Measurements from ENCODE around the gene KDM4E. TPM values are rescaled to one million over a fixed set of nuclear protein-coding genes. Genes with fewer than 3 reads are reported as not detected.
"Not testable (repeated sequence)": the region's sequence is repeated elsewhere in the genome, so short reads cannot be mapped to it uniquely, and the experiment has no call there.

Gene KDM4E
- total and polyA plus RNA-seq, 7 experiments from 2014 or later, result not detected

DNA sequence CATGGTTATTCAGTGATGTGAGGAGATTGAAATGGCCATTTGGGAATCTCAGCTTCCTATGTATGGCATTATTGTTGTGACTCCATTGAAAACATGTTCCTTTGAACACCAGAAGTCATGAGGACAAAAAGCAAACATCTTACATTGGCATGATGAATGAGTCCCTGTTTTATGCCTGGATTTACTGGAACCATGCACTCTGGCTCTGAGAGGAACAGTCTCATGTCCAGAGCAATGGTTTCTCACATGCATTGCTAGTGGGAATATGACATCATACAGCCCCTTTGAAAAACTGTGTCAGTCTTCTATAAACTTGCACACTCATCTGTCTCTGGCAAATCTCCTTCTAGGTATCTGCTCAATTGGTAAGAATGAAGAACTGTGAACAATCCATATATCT, 20.8 kb downstream of the KDM4E start:
- Histone ChIP-seq H3K4me3 (ENCODE audit: low read length) (no peak overlapping the region), H3K27ac (ENCODE audit: low read depth, low read length) (no peak overlapping the region), H3K27me3 (ENCODE audit: control insufficient read depth in 2 of 2, insufficient read depth in 2 of 2, low read length in 2 of 2) (no peaks in the 10 kb centered on the region), H3K9me3 (ENCODE audit: control insufficient read depth in 2 of 3, low read length in 3 of 3) (no peaks in the 10 kb centered on the region), H3K4me1 (ENCODE audit: control insufficient read depth in 2 of 2, insufficient read depth in 2 of 2, low read length in 2 of 2) (no peaks in the 10 kb centered on the region), H3K36me3 (ENCODE audit: control insufficient read depth in 2 of 3, insufficient read depth in 3 of 3, low read length in 3 of 3) (no peaks in the 10 kb centered on the region)
- H3K36me3 Mint-ChIP-seq, result no peaks in the 10 kb centered on the region
- H3K27me3 Mint-ChIP-seq, result peaks cover 28 to 53% (median 37%) of the 10 kb centered on the region in 5 donors
- POLR2A ChIA-PET, result no interaction called here
- ATAC-seq (no peak), DNase-seq (no peak)
- no peak overlapping the region for H3K4me3 Mint-ChIP-seq
- intact Hi-C loops (cut with micrococcal nuclease), result no loop called here
- CTCF ChIA-PET, result no interaction called here
- H3K9me3 Mint-ChIP-seq, result peaks cover 0 to 2% (median 0%) of the 10 kb centered on the region in 11 donors
- H3K27ac Mint-ChIP-seq, result no peak overlapping the region
- no peaks in the 10 kb centered on the region for H3K4me1 Mint-ChIP-seq

DNA sequence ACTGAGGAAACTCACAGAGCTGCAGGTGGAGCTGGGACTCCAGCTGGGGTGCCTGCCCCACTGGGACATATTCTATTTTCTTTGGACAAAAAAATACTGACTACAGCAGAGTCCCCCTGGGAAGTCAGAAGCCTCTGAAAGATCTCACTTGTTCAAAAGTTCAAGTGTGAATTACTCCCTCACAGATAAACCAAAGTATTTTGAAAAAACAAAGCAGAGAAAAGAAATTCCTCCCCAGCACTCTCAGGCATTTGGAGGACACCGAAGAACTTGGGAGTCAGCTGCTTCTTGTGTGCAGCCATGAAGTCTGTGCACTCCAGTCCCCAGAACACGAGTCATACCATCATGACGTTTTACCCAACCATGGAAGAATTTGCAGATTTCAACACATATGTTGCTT, 24.1 kb downstream of the KDM4E start, which contains the start of gene KDM4F:
KDM4F (plus strand) TSS at position 301 of the 400 bp plus-strand sequence.
- H3K27me3 Mint-ChIP-seq, result peaks cover 23 to 53% (median 42%) of the 10 kb centered on the region in 5 donors
- H3K4me3 ChIP-seq (ENCODE audit: low read length); ATAC-seq; H3K36me3 ChIP-seq (ENCODE audit: control insufficient read depth in 2 of 3, insufficient read depth in 3 of 3, low read length in 3 of 3); H3K27ac ChIP-seq (ENCODE audit: low read depth, low read length); H3K36me3 Mint-ChIP-seq; H3K4me3 Mint-ChIP-seq; H3K27me3 ChIP-seq (ENCODE audit: control insufficient read depth in 2 of 2, insufficient read depth in 2 of 2, low read length in 2 of 2); H3K9me3 Mint-ChIP-seq; H3K27ac Mint-ChIP-seq; POLR2A ChIA-PET; intact Hi-C loops (cut with micrococcal nuclease); H3K9me3 ChIP-seq (ENCODE audit: control insufficient read depth in 2 of 3, low read length in 3 of 3); H3K4me1 ChIP-seq (ENCODE audit: control insufficient read depth in 2 of 2, insufficient read depth in 2 of 2, low read length in 2 of 2); DNase-seq; H3K4me1 Mint-ChIP-seq: not testable (repeated sequence)
- CTCF ChIA-PET, result interaction anchor here (0.7 kb wide), 1 partner anchor 39 kb away, joined by 3 read pairs; no protein-coding TSS in a partner anchor

DNA sequence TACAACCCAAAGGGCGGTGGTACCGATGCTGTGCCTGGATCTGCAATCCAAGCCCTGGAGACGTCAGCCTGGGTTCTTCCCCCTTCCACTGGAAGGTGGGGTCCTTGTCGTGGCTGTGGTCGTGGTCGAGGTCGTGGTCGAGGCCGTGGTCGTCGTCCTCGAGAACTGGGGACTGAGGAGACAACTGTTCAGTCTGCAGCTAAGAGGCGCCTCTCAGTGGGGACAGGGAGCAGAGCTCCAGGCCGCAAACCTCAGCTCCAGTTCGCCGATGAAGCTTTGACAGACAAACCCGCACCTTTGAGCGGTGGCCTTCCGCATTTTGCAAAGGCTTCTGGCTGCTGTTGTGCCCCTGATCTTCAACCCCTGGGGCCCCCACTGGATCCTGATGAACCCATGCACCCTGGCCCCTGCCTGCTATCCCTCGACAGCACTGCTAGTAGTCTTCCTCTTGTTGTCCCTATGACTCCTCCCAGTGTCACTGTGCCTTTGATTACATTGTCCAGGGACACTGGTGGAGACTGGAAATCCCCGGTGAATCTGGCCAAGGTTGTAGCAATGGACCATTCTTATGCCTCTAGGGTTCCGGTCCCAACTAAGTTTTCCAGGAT, 25.6 kb downstream of the KDM4E start:
- DNase-seq, result no peak
- no peak overlapping the region for H3K4me3 ChIP-seq (ENCODE audit: low read length)
- H3K9me3 ChIP-seq (ENCODE audit: control insufficient read depth in 2 of 3, low read length in 3 of 3), result no peaks in the 10 kb centered on the region
- H3K36me3 ChIP-seq (ENCODE audit: control insufficient read depth in 2 of 3, insufficient read depth in 3 of 3, low read length in 3 of 3), result peaks cover 0 to 2% (median 0%) of the 10 kb centered on the region in 3 experiments
- H3K9me3 Mint-ChIP-seq, result peaks cover 0 to 2% (median 0%) of the 10 kb centered on the region in 11 donors
- H3K4me1 ChIP-seq (ENCODE audit: control insufficient read depth in 2 of 2, insufficient read depth in 2 of 2, low read length in 2 of 2), result no peaks in the 10 kb centered on the region
- no peak overlapping the region for H3K4me3 Mint-ChIP-seq
- POLR2A ChIA-PET, result no interaction called here
- CTCF ChIA-PET, result no interaction called here
- no peak for ATAC-seq
- no peaks in the 10 kb centered on the region for H3K27me3 ChIP-seq (ENCODE audit: control insufficient read depth in 2 of 2, insufficient read depth in 2 of 2, low read length in 2 of 2)
- H3K4me1 Mint-ChIP-seq, result no peaks in the 10 kb centered on the region
- H3K27ac ChIP-seq (ENCODE audit: low read depth, low read length), result no peak overlapping the region
- H3K27ac Mint-ChIP-seq, result no peak overlapping the region
- peaks cover 29 to 54% (median 40%) of the 10 kb centered on the region in 5 donors for H3K27me3 Mint-ChIP-seq
- H3K36me3 Mint-ChIP-seq, result no peaks in the 10 kb centered on the region
- intact Hi-C loops (cut with micrococcal nuclease), result no loop called here

DNA sequence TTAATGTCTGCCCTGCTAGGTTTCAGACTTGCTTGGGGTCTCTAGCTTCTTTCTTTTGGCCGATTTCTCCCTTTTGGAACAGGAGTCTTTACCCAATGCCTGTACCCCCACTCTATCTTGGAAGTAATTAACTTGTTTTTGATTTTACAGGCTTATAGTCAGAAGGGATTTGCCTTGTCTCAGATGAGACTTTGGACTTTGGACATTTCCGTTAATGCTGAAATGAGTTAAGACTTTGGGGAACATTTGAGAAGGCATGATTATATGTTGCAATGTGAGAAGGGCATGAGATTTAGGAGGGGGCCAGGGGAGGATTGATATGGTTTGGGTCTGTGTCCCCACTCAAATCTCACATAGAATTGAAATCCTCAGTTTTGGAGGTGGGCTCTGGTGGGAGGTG, 29.3 kb downstream of the KDM4E start:
- CTCF ChIA-PET, result no interaction called here
- intact Hi-C loops (cut with micrococcal nuclease), result no loop called here

DNA sequence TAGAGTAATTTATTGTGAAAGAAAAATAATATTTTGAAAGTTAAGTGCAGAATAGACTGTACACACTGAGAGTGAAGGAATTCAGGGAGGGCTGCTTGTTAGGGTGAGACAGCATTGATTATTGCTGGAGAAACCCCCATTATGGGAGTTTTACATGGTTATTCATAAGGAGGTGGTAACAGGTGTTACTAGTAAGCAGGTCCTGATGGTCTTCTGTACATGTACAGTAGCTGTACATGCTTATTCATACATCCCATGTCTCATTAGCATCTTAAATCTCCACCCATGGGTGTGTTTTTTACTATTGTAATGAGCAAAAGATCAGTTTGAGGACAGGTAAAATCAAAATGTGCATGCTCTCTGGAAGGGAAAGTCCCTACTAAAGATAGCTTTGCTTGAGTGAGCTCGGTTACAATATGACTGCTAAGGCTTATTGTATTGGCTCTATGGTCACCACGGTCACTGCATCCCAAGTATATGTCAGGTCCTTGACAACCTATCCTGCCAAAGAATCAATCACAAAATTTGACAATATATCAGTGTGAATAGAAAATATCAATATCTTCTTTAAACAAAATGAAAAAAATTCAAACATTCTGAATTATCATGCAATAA, 30.3 kb downstream of the KDM4E start:
- Histone ChIP-seq H3K4me1 (ENCODE audit: control insufficient read depth in 2 of 2, insufficient read depth in 2 of 2, low read length in 2 of 2) (no peaks in the 10 kb centered on the region), H3K27ac (ENCODE audit: low read depth, low read length) (no peak overlapping the region), H3K27me3 (ENCODE audit: control insufficient read depth in 2 of 2, insufficient read depth in 2 of 2, low read length in 2 of 2) (no peaks in the 10 kb centered on the region), H3K9me3 (ENCODE audit: control insufficient read depth in 2 of 3, low read length in 3 of 3) (no peaks in the 10 kb centered on the region), H3K4me3 (ENCODE audit: low read length) (no peak overlapping the region), H3K36me3 (ENCODE audit: control insufficient read depth in 2 of 3, insufficient read depth in 3 of 3, low read length in 3 of 3) (peaks cover 0 to 2% (median 0%) of the 10 kb centered on the region in 3 experiments)
- ChIA-PET CTCF (no interaction called here), POLR2A (interaction anchor here (2.1 kb wide), 1 partner anchor 12 kb away, joined by 13 read pairs; the partner anchor contains the start of gene SRSF8)
- H3K27me3 Mint-ChIP-seq, result peaks cover 40 to 60% (median 47%) of the 10 kb centered on the region in 5 donors
- H3K4me3 Mint-ChIP-seq, result no peak overlapping the region
- ATAC-seq (no peak), DNase-seq (no peak)
- H3K27ac Mint-ChIP-seq, result no peak overlapping the region
- peaks cover 0 to 2% (median 0%) of the 10 kb centered on the region in 11 donors for H3K9me3 Mint-ChIP-seq
- no peaks in the 10 kb centered on the region for H3K4me1 Mint-ChIP-seq
- intact Hi-C loops (cut with micrococcal nuclease), result no loop called here
- no peaks in the 10 kb centered on the region for H3K36me3 Mint-ChIP-seq

More for the DNA sequence above, 29.3 kb downstream of the KDM4E start:
- no peak for ATAC-seq
- no peaks in the 10 kb centered on the region for H3K36me3 Mint-ChIP-seq
- H3K27ac Mint-ChIP-seq, result no peak overlapping the region
- no peak overlapping the region for H3K4me3 Mint-ChIP-seq
- H3K27me3 ChIP-seq (ENCODE audit: control insufficient read depth in 2 of 2, insufficient read depth in 2 of 2, low read length in 2 of 2), result no peaks in the 10 kb centered on the region
- peaks cover 0 to 2% (median 0%) of the 10 kb centered on the region in 11 donors for H3K9me3 Mint-ChIP-seq
- H3K27ac ChIP-seq (ENCODE audit: low read depth, low read length), result no peak overlapping the region
- H3K4me1 ChIP-seq (ENCODE audit: control insufficient read depth in 2 of 2, insufficient read depth in 2 of 2, low read length in 2 of 2), result no peaks in the 10 kb centered on the region
- peaks cover 0 to 2% (median 0%) of the 10 kb centered on the region in 3 experiments for H3K36me3 ChIP-seq (ENCODE audit: control insufficient read depth in 2 of 3, insufficient read depth in 3 of 3, low read length in 3 of 3)
- H3K9me3 ChIP-seq (ENCODE audit: control insufficient read depth in 2 of 3, low read length in 3 of 3), result no peaks in the 10 kb centered on the region
- no peaks in the 10 kb centered on the region for H3K4me1 Mint-ChIP-seq
- no peak for DNase-seq
- H3K27me3 Mint-ChIP-seq, result peaks cover 36 to 55% (median 44%) of the 10 kb centered on the region in 5 donors
- POLR2A ChIA-PET, result interaction anchor here (0.5 kb wide), 1 partner anchor 511 kb away, joined by 3 read pairs; no protein-coding TSS in a partner anchor
- no peak overlapping the region for H3K4me3 ChIP-seq (ENCODE audit: low read length)

DNA sequence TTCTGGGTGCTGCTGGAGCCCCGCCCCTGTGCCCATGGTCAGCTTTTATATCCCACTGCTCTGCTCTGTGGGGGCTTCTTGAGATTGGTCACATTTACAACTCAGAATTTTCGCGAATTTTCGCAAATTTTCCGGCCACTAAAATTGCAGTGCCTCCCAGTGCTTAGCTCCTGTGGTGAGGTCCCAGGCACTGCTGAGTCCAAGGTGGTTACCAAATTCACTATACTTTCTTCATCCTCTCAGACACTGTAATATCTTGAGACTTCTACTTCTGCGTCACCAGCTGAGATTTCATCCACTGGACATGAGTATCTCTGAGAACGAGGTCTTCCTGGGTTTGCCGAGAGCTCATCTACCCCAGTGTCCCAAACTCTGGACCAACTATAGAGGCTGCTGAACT, 32.9 kb downstream of the KDM4E start:
- no peak overlapping the region for H3K4me3 Mint-ChIP-seq

DNA sequence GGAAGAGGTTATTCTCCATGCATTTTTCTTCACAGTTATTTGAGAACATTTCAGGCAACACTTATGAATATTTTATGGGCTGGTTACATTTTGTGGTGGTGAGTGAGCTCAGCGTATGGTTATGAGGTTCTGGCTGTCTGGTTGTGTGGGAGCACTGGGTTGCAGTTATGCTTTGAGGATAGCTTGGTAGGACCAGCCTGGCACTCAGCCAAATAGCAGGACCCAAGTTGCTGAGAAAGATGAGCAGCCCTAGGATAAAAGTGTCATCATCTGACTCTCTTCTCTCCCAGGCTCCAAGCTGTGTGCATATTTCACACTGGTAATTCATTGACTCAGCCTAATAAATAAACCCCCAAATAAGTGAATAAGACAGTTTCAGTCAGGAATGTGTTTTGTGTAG, 33.6 kb downstream of the KDM4E start:
- H3K9me3 Mint-ChIP-seq, result no peaks in the 10 kb centered on the region
- ChIA-PET POLR2A (no interaction called here), CTCF (no interaction called here)
- Histone ChIP-seq H3K27me3 (ENCODE audit: control insufficient read depth in 2 of 2, insufficient read depth in 2 of 2, low read length in 2 of 2) (no peaks in the 10 kb centered on the region), H3K4me1 (ENCODE audit: control insufficient read depth in 2 of 2, insufficient read depth in 2 of 2, low read length in 2 of 2) (no peaks in the 10 kb centered on the region), H3K9me3 (ENCODE audit: control insufficient read depth in 2 of 3, low read length in 3 of 3) (no peaks in the 10 kb centered on the region), H3K36me3 (ENCODE audit: control insufficient read depth in 2 of 3, insufficient read depth in 3 of 3, low read length in 3 of 3) (no peaks in the 10 kb centered on the region), H3K27ac (ENCODE audit: low read depth, low read length) (no peak overlapping the region), H3K4me3 (ENCODE audit: low read length) (no peak overlapping the region)
- no peaks in the 10 kb centered on the region for H3K36me3 Mint-ChIP-seq
- intact Hi-C loops (cut with micrococcal nuclease), result no loop called here
- no peak overlapping the region for H3K27ac Mint-ChIP-seq
- H3K4me3 Mint-ChIP-seq, result no peak overlapping the region
- H3K4me1 Mint-ChIP-seq, result no peaks in the 10 kb centered on the region
- DNase-seq, result no peak
- no peak for ATAC-seq
- peaks cover 24 to 76% (median 44%) of the 10 kb centered on the region in 5 donors for H3K27me3 Mint-ChIP-seq

More for the DNA sequence above, 32.9 kb downstream of the KDM4E start:
- H3K27me3 Mint-ChIP-seq, result peaks cover 31 to 79% (median 51%) of the 10 kb centered on the region in 5 donors
- DNase-seq (no peak), ATAC-seq (no peak)
- no peak overlapping the region for H3K27ac Mint-ChIP-seq
- H3K4me1 Mint-ChIP-seq, result no peaks in the 10 kb centered on the region
- ChIA-PET POLR2A (no interaction called here), CTCF (no interaction called here)
- H3K9me3 ChIP-seq (ENCODE audit: control insufficient read depth in 2 of 3, low read length in 3 of 3), result no peaks in the 10 kb centered on the region
- H3K4me3 ChIP-seq (ENCODE audit: low read length), result no peak overlapping the region
- H3K4me1 ChIP-seq (ENCODE audit: control insufficient read depth in 2 of 2, insufficient read depth in 2 of 2, low read length in 2 of 2), result no peaks in the 10 kb centered on the region
- intact Hi-C loops (cut with micrococcal nuclease), result no loop called here
- H3K27ac ChIP-seq (ENCODE audit: low read depth, low read length), result no peak overlapping the region
- no peaks in the 10 kb centered on the region for H3K27me3 ChIP-seq (ENCODE audit: control insufficient read depth in 2 of 2, insufficient read depth in 2 of 2, low read length in 2 of 2)
- H3K9me3 Mint-ChIP-seq, result no peaks in the 10 kb centered on the region
- no peaks in the 10 kb centered on the region for H3K36me3 Mint-ChIP-seq
- no peaks in the 10 kb centered on the region for H3K36me3 ChIP-seq (ENCODE audit: control insufficient read depth in 2 of 3, insufficient read depth in 3 of 3, low read length in 3 of 3)

Data from naive thymus-derived CD4-positive, alpha-beta T cell (primary cell).